H9 (cell line): ENCODE data around the gene C1QTNF6. TPM values are rescaled to one million over a fixed set of nuclear protein-coding genes. Genes with fewer than 3 reads are reported as not detected.

Experiments
- DNase-seq: peaks from one replicate; pipeline ENCODE4 v3.0.0-alpha.2; 2017
- H2AFZ ChIP-seq: one replicate; pipeline ENCODE4 v1.6.1; 2013; ENCODE audit warnings: mild to moderate bottlenecking, low read length, control low read depth, moderate library complexity
- H2AK5ac ChIP-seq: 2 replicates; pipeline ENCODE4 v1.6.1; 2013; ENCODE audit warnings: low read length, control low read depth, mixed read lengths; ENCODE audit not compliant: insufficient read length
- H2BK120ac ChIP-seq: one replicate; pipeline ENCODE4 v1.6.1; 2013; ENCODE audit warnings: low read depth, mild to moderate bottlenecking, low read length, control low read depth, inconsistent platforms; ENCODE audit not compliant: poor library complexity, severe bottlenecking
- H2BK12ac ChIP-seq: 2 replicates; pipeline ENCODE4 v1.6.1; 2013; ENCODE audit warnings: low read length, control low read depth, mixed read lengths, low read depth; ENCODE audit not compliant: insufficient read length
- H2BK15ac ChIP-seq: 2 replicates; pipeline ENCODE4 v1.6.1; 2013; ENCODE audit warnings: low read depth, low read length, control low read depth
- H2BK20ac ChIP-seq: one replicate; pipeline ENCODE4 v1.6.1; 2013; ENCODE audit warnings: low read depth, mild to moderate bottlenecking, low read length, control low read depth, inconsistent platforms; ENCODE audit not compliant: poor library complexity, severe bottlenecking
- H2BK5ac ChIP-seq: 2 replicates; pipeline ENCODE4 v1.6.1; 2013; ENCODE audit warnings: low read length, control low read depth, mixed read lengths; ENCODE audit not compliant: insufficient read length
- H3K14ac ChIP-seq: 2 replicates; pipeline ENCODE4 v1.6.1; 2013; ENCODE audit warnings: low read length, control low read depth; ENCODE audit not compliant: insufficient read depth
- H3K18ac ChIP-seq: 2 replicates; pipeline ENCODE4 v1.6.1; 2013; ENCODE audit warnings: low read depth, mild to moderate bottlenecking, mixed read lengths, low read length, control low read depth; ENCODE audit not compliant: insufficient read length
- H3K23ac ChIP-seq: 2 replicates; pipeline ENCODE4 v1.6.1; 2013; ENCODE audit warnings: low read length, control low read depth, mixed read lengths, low read depth; ENCODE audit not compliant: insufficient read length
- H3K23me2 ChIP-seq: 2 replicates; pipeline ENCODE4 v1.6.1; 2013; ENCODE audit warnings: low read depth, mild to moderate bottlenecking, mixed read lengths, low read length, control low read depth; ENCODE audit not compliant: insufficient read length, poor library complexity, severe bottlenecking
- H3K27ac ChIP-seq: 2 replicates; pipeline ENCODE4 v1.5.1; 2013; ENCODE audit warnings: low read length, control low read depth, mixed read lengths, low read depth; ENCODE audit not compliant: insufficient read length
- H3K27me3 ChIP-seq: 2 replicates; pipeline ENCODE4 v1.6.1; 2013; ENCODE audit warnings: low read length, control low read depth, inconsistent platforms; ENCODE audit not compliant: insufficient read depth
- H3K4ac ChIP-seq: 2 replicates; pipeline ENCODE4 v1.6.1; 2013; ENCODE audit warnings: low read depth, mild to moderate bottlenecking, control low read depth, inconsistent platforms, low read length, moderate library complexity
- H3K4me1 ChIP-seq: 2 replicates; pipeline ENCODE4 v1.6.1; 2013; ENCODE audit warnings: low read length, control low read depth, inconsistent platforms; ENCODE audit not compliant: insufficient read depth
- H3K4me2 ChIP-seq: 2 replicates; pipeline ENCODE4 v1.6.1; 2013; ENCODE audit warnings: low read length, control low read depth, mixed read lengths; ENCODE audit not compliant: insufficient read length, insufficient read depth
- H3K56ac ChIP-seq: 2 replicates; pipeline ENCODE4 v1.6.1; 2013; ENCODE audit warnings: low read depth, mild to moderate bottlenecking, mixed read lengths, low read length, control low read depth; ENCODE audit not compliant: insufficient read length
- H3K79me1 ChIP-seq: 2 replicates; pipeline ENCODE4 v1.6.1; 2013; ENCODE audit warnings: low read depth, mild to moderate bottlenecking, moderate library complexity, low read length, control low read depth, inconsistent platforms; ENCODE audit not compliant: insufficient read depth, poor library complexity, severe bottlenecking
- H3K79me2 ChIP-seq: 2 replicates; pipeline ENCODE4 v1.6.1; 2013; ENCODE audit warnings: low read length, control low read depth, inconsistent platforms; ENCODE audit not compliant: insufficient read depth
- H3K9ac ChIP-seq: 2 replicates; pipeline ENCODE4 v1.6.1; 2013; ENCODE audit warnings: low read length, control low read depth, mixed read lengths; ENCODE audit not compliant: insufficient read length; ENCODE audit errors: extremely low read depth
- H3K9me3 ChIP-seq: one replicate; pipeline ENCODE4 v1.6.1; 2013; ENCODE audit warnings: low read depth, low read length, inconsistent platforms; ENCODE audit not compliant: control insufficient read depth
- H3T11ph ChIP-seq: one replicate; pipeline ENCODE4 v1.6.1; 2013; ENCODE audit warnings: mild to moderate bottlenecking, low read length, control low read depth, inconsistent platforms
- H4K20me1 ChIP-seq: one replicate; pipeline ENCODE4 v1.6.1; 2013; ENCODE audit not compliant: control insufficient read depth, insufficient read length, insufficient read depth
- H4K5ac ChIP-seq: 2 replicates; pipeline ENCODE4 v1.6.1; 2013; ENCODE audit warnings: low read depth, mild to moderate bottlenecking, mixed read lengths, low read length, control low read depth; ENCODE audit not compliant: insufficient read length
- H4K8ac ChIP-seq: replicated peaks from 2 replicates; pipeline ENCODE4 v1.6.1; 2013; ENCODE audit warnings: low read length, control low read depth, mixed read lengths, low read depth; ENCODE audit not compliant: insufficient read length
- H4K91ac ChIP-seq: 2 replicates; pipeline ENCODE4 v1.6.1; 2013; ENCODE audit warnings: low read depth, mild to moderate bottlenecking, moderate library complexity, mixed read lengths, low read length, control low read depth; ENCODE audit not compliant: insufficient read length
- H3K27ac Mint-ChIP-seq, 3 experiments: 2 replicates in 2 of 3; 3 replicates in 1 of 3; pipeline ENCODE4 v1.8.0; 2020 to 2021; ENCODE audit warnings: mixed read lengths in 3 of 3, mild to moderate bottlenecking in 1 of 3, moderate library complexity in 1 of 3
- H3K27me3 Mint-ChIP-seq: 2 replicates; pipeline ENCODE4 v1.8.0; 2021; ENCODE audit warnings: low read depth, mild to moderate bottlenecking, moderate library complexity, mixed read lengths
- H3K36me3 Mint-ChIP-seq, 3 experiments: 2 replicates in 2 of 3; 3 replicates in 1 of 3; pipeline ENCODE4 v1.8.0; 2020 to 2021; ENCODE audit warnings: low read depth in 3 of 3, mixed read lengths in 3 of 3; ENCODE audit not compliant: insufficient read depth in 1 of 3
- H3K4me1 Mint-ChIP-seq, 2 experiments: 2 replicates each; pipeline ENCODE4 v1.8.0; 2020; ENCODE audit warnings: mixed read lengths in 2 of 2
- H3K4me3 Mint-ChIP-seq, 2 experiments: 2 replicates in 1 of 2; 3 replicates in 1 of 2; pipeline ENCODE4 v1.8.0; 2020 to 2021; ENCODE audit warnings: mild to moderate bottlenecking in 2 of 2, mixed read lengths in 2 of 2, moderate library complexity in 1 of 2
- H3K9me3 Mint-ChIP-seq, 2 experiments: 2 replicates in 1 of 2; 3 replicates in 1 of 2; pipeline ENCODE4 v1.8.0; 2020; ENCODE audit warnings: mild to moderate bottlenecking in 2 of 2, mixed read lengths in 2 of 2, moderate library complexity in 1 of 2
- CTCF ChIP-seq: fragments of 200-600 bp; sonication (generic); conservative IDR thresholded peaks from 3 replicates; pipeline ENCODE4 v1.8.0; 2021; ENCODE audit warnings: antibody characterized with exemption, mild to moderate bottlenecking
- WGBS: extraction: QIAGEN DNeasy Blood & Tissue Kit; methylation state at CpG from one replicate; pipeline ENCODE4 v1.1.7; 2013; ENCODE audit warnings: missing lambda C conversion rate, low lambda C conversion rate, mixed read lengths; ENCODE audit not compliant: insufficient read length; ENCODE audit errors: extremely low coverage; 5-methylcytosine and 5-hydroxymethylcytosine counted together
- total RNA-seq: library from RNA; stranded (reverse); gene quantifications from 2 replicates; pipeline ENCODE4 v1.2.1, GENCODE V29; 2021

Gene C1QTNF6
- total RNA-seq, 1 experiment from 2014 or later: 5.0 TPM

- no peak overlapping the region for H3K14ac ChIP-seq
- H3K79me2 ChIP-seq: no peaks in the 10 kb centered on the region
- no peaks in the 10 kb centered on the region for H3K4me1 ChIP-seq
- no peak overlapping the region for H3K27ac ChIP-seq
- H2AFZ ChIP-seq: no peak overlapping the region
- H2BK20ac ChIP-seq: no peak overlapping the region
- no peaks in the 10 kb centered on the region for H3K27me3 ChIP-seq
- Mint-ChIP-seq H3K4me3 (no peak overlapping the region), H3K4me1 (peaks cover 11 to 19% of the 10 kb centered on the region in 2 experiments), H3K27ac (no peak overlapping the region), H3K9me3 (no peaks in the 10 kb centered on the region), H3K36me3 (no peaks in the 10 kb centered on the region; a peak in 1 of 7 replicates), H3K27me3 (peaks cover 35% of the 10 kb centered on the region)
- H2BK15ac ChIP-seq: no peak overlapping the region
- H3K4me2 ChIP-seq: no peak overlapping the region
- H3K79me1 ChIP-seq: no peaks in the 10 kb centered on the region
- H4K91ac ChIP-seq: no peak overlapping the region
- no peaks in the 10 kb centered on the region for H3K23me2 ChIP-seq
- no peak overlapping the region for H3K23ac ChIP-seq
- no peak overlapping the region for H2BK12ac ChIP-seq
- H3K4ac ChIP-seq: no peak overlapping the region
- no peak overlapping the region for H4K8ac ChIP-seq
- no peaks in the 10 kb centered on the region for H4K20me1 ChIP-seq
- H2AK5ac ChIP-seq: no peak overlapping the region
- H3K56ac ChIP-seq: no peak overlapping the region
- H3T11ph ChIP-seq: no peak overlapping the region
- no peak overlapping the region for H3K18ac ChIP-seq
- no peak for TF ChIP-seq CTCF
- DNase-seq: no peak
- no peak overlapping the region for H4K5ac ChIP-seq
- H3K9me3 ChIP-seq: no peaks in the 10 kb centered on the region
- H2BK120ac ChIP-seq: no peak overlapping the region
- no CpG with 5 or more reads among the region's 3 CpGs for WGBS
- no peak overlapping the region for H3K9ac ChIP-seq
- no peak overlapping the region for H2BK5ac ChIP-seq
These were observed 36.0 kb upstream of the C1QTNF6 start for GRCh38 chr22:37223965-37224551.
